Astrocyte of the cerebellum (primary cell): ENCODE data around the gene ARL6IP6.
"Not testable (repeated sequence)": the region's sequence is repeated elsewhere in the genome, so short reads cannot be mapped to it uniquely, and the experiment has no call there.

Experiments used
- DNase-seq: peaks from one replicate; pipeline ENCODE4 v3.0.0-alpha.2; 2011; ENCODE audit warnings: low read depth
- H3K4me3 ChIP-seq: 2 replicates; pipeline ENCODE4 v1.5.1; 2011; ENCODE audit warnings: mild to moderate bottlenecking, low read depth, low read length, moderate library complexity
- CTCF ChIP-seq: IDR thresholded peaks from 2 replicates; pipeline ENCODE4 v1.5.1; 2012; ENCODE audit warnings: low read length, low read depth, moderate library complexity, mild to moderate bottlenecking; ENCODE audit errors: missing control alignments
- in situ Hi-C: cut with HindIII; loops from 2 replicates; pipeline ENCODE4 v1.10.0; 2017; ENCODE audit warnings: low sequenced_read_pairs

The ARL6IP6 gene

GRCh38 chr2:152730591-152731333 lies 12.3 kb downstream of the ARL6IP6 start:
- no peak overlapping the region for H3K4me3 ChIP-seq
- in situ Hi-C loops, result no loop called here
- no peak for DNase-seq
- no peak for TF ChIP-seq CTCF

DNA sequence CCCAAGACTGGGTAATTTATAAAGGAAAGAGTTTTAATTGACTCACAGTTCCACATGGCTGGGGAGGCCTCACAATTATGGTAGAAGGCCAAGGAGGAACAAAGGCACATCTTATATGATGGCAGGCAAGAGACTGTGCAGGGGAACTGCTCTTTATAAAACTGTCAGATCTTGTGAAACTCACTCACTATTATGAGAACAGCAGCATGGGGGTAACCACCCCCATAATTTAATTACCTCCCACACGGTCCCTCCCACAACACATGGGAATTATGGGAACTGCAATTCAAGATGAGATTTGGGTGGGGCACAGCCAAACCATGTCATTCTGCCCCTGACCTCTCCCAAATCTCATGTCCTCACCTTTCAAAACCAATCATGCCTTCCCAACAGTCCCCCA lies 19.1 kb downstream of the ARL6IP6 start:
- in situ Hi-C loops, H3K4me3 ChIP-seq, DNase-seq: not testable (repeated sequence)

GRCh38 chr2:152738438-152738837 lies 20.0 kb downstream of the ARL6IP6 start:
- DNase-seq, result no peak
- in situ Hi-C loops, result no loop called here
- TF ChIP-seq CTCF, result no peak
- no peak overlapping the region for H3K4me3 ChIP-seq

GRCh38 chr2:152739705-152740104 lies 21.3 kb downstream of the ARL6IP6 start:
- in situ Hi-C loops, H3K4me3 ChIP-seq, DNase-seq: not testable (repeated sequence)

DNA sequence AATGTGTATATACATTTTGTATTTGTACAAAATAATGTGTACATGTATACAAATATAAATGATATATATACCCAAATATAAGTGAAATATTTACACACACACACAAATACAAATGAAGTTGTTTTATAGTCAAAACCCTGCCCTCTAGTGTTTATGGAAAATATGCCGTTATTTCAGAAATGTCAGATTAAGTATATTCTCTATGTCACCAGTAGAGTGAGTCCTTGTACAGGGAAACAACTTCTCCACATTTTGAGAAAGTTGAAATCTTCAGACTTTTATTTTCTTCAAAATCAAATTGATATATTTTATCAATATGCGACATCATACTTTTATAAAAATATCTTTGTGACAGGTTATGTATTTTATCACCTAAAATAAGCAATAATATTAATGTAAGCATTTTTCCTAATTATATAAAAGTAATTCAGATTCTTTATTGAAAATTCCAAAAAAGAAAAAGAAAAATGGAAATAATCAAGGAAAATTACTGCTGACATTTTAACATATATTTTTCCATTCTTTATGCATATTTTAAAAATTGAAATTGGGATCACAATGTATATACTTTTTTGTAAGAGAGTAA lies 22.4 kb downstream of the ARL6IP6 start:
- no peak overlapping the region for H3K4me3 ChIP-seq
- in situ Hi-C loops, result no loop called here
- TF ChIP-seq CTCF, result peak; percentile 54
- peak; percentile 60 for DNase-seq

DNA sequence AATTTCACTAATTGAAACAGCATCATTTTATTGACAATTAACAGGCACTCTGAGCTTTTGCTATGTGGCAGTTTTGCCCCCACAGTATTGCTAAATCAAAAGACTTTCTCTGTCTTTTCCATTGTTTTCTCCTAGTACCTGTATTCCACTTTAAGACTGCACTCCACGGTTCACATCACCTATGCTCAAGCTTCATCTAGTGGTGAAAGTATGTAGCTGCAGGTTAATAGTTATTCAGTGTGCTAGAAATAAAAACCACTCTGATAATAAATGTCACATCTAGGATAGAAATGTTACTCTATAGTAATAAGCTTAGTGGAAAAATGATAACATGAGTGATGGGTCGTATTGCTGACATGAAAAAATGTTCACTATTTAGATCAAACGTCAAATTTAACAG lies 24.6 kb downstream of the ARL6IP6 start:
- TF ChIP-seq CTCF, result peak; percentile 68
- no peak for DNase-seq
- in situ Hi-C loops, result no loop called here
- no peak overlapping the region for H3K4me3 ChIP-seq

GRCh38 chr2:152747751-152748150 lies 29.3 kb downstream of the ARL6IP6 start:
- H3K4me3 ChIP-seq, in situ Hi-C loops, DNase-seq: not testable (repeated sequence)

- DNase-seq, result no peak
- in situ Hi-C loops, result no loop called here
- H3K4me3 ChIP-seq, result no peak overlapping the region
- TF ChIP-seq CTCF, result peak; percentile 28
These were observed 36.6 kb downstream of the ARL6IP6 start for GRCh38 chr2:152755029-152755428.
